GM21447 (cell line): ENCODE results near the gene CBX2.

Source experiments
- ATAC-seq: cut with Tn5 transposase; IDR thresholded peaks from one replicate; pipeline ENCODE4 v1.9.1; 2021; ENCODE audit not compliant: unreplicated experiment

CBX2 gene

GRCh38 chr17:79826204-79826680 lies 48.3 kb downstream of the CBX2 start:
- no peak for ATAC-seq

GRCh38 chr17:79826841-79827578 lies 49.1 kb downstream of the CBX2 start:
- ATAC-seq: no peak

DNA sequence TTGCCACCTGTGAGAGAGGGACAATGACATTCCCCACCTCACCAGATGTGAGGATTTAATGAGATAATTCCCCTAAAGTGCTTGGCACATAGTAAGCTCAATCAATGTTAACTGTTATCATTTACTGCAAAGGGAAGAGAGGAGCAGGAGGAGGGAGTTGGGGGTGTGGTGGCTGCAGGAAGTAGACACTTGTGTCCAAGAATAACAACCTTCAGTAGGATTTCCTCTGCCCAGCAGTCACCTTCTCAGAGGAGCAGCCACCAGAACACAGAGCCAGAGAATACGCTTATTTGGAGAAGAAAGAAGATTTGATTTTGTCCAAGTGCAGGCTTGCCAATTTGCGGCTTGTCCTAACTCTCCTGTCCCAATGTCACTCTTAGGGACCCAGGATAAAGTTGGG lies 51.1 kb downstream of the CBX2 start:
- ATAC-seq: no peak

DNA sequence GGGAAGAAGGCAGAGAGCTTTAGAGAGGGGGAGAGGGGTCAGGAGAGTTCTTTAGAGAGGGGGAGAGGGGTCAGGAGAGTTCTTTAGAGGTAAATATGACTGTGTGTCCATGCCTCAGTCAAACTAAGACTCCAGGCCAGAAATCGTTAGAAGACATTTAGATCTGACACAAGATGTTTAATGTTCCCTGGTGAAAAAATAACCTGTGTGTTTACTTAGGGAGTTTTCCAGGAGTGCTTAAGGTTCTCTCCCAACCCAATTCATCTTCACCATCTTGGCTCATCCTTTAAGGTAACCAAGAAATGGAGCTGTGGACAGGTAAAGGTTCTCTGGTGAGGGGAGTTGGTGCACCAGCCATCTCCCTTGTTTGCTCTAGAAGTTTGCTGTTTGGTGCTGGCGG lies 51.5 kb downstream of the CBX2 start:
- no peak for ATAC-seq

- ATAC-seq: no peak
Measured at GRCh38 chr17:79830303-79830702, 52.4 kb downstream of the CBX2 start.

GRCh38 chr17:79830763-79831264 lies 52.9 kb downstream of the CBX2 start:
- no peak for ATAC-seq

DNA sequence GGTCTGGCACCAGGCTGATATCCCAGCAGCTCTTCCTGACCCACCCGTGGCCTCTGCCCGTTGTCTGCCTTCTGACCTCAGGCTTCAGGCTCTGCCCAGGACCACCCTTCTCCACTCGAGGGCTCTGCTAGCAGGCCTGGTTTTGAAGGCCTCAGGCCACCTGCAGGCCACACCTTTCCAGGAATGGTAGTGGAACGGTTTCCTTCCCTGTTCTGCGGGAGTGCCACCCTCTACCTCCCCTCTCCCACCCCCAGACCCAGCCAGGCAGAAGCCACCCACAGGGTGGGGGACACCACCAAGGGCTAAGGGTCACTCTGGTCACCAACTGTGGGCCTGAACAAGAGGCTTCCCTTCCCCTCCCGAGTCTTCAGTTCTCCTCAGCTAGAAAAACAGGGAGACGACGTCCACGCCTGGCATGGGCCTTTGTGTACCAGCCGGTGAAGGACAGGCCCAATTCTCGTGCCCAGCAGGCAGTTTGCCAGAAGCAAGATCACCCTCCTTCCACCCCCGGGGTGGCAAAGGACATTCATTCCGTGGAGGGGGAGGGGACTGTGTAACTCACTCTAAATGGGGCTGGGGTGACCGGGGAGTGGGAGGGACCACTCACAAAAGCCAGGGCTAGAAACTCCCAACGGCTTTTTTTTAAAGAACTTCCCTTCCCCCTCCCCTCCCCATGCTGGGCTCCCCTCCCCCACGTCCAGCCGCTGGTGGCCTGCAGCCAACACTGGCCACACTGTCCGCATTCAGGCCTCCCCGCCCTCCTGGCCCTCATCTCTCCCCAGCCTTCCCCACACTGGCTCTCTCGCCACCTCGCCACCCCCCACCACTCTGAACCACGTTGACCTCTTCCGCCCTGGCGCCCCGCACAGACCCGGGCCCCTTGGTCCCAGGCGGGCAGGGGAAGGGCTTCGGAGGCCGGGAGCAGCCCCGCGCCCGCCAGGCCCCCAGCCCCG lies 53.6 kb downstream of the CBX2 start:
- ATAC-seq: no peak

DNA sequence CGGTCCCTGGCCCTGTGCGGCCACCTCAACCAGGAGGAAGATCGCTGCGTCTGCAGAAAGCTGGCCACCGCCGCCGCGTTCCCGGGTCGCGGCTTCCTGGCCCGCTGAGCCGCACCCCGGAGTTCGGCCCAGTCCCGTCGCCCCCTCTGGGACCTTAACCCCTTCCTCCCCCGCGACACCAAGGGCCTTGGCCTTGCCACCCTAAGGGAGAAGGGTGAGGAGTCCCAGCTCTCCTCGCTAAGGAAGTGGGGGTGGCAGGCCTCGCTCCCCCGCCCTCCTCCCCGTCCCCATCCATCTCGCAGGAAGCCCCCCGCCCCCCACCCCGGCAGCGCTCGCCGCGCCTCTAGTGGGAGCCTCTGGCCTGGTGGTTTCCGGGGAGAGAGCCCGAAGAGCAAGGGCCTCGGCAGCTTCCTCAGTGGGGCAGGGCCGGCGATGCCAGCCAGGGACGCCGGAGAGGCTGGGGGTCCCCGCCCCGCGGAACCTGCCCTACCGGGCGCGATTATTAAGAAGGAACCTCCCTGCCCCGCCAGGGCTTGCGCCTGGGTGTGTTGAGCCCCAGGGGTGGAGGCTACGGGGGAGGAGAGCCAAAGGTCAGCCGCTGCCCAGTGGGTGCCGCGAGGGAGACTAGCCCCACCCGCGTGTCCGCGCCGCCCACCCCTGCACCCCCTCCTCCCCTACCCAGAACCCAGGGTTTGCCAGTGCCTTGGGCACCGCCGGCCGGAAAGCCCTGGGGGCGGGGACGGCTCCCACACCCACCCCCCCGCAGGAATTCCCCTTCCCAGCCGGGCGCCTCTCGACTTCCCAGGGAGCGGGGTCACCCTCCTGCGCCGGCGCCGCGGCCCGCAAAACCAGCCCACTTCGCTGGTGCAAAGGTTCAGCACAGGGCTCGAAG lies 54.5 kb downstream of the CBX2 start:
- ATAC-seq: no peak

GRCh38 chr17:79833110-79833450 lies 55.1 kb downstream of the CBX2 start:
- ATAC-seq: no peak

DNA sequence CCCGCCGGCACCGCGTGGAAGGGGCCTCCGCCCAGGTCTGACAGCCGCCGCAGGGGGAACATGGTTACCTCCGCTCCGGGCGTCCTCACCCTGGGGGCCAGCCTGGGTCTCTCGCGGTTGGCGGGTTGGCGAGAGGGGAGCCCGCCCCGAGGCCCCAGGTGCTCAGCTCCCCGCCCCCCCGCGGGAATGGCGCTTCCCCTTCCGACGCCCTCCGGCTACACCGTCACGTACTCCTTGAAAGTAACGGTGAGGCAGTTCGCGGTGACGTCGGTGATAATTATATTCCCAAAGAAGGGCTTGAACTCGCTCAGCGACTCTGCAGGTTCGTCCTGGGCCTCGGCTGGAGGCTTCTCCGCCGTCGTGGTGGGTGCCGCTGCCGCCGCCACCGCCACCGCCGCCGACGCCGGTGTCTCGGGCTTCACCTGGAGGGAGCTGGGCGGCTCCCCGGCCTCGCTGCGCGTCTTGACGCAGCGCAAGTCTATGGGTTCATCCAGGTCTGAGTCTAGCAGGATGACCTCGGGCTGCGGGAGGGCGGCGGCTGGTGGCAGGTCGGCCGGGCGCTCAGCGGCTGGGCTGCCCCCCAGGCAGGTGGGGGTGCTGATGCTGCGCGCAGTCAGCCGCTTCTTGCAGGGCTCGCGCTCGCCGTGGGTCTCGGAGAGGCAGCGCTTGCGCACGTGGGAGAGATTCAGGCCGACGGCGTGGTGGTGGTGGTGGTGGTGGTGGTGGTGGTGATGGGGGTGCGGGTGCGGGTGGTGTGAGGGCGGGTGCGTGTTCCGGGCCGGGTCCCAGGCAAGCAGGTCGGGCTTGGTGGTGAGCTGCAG lies 56.0 kb downstream of the CBX2 start:
- no peak for ATAC-seq

DNA sequence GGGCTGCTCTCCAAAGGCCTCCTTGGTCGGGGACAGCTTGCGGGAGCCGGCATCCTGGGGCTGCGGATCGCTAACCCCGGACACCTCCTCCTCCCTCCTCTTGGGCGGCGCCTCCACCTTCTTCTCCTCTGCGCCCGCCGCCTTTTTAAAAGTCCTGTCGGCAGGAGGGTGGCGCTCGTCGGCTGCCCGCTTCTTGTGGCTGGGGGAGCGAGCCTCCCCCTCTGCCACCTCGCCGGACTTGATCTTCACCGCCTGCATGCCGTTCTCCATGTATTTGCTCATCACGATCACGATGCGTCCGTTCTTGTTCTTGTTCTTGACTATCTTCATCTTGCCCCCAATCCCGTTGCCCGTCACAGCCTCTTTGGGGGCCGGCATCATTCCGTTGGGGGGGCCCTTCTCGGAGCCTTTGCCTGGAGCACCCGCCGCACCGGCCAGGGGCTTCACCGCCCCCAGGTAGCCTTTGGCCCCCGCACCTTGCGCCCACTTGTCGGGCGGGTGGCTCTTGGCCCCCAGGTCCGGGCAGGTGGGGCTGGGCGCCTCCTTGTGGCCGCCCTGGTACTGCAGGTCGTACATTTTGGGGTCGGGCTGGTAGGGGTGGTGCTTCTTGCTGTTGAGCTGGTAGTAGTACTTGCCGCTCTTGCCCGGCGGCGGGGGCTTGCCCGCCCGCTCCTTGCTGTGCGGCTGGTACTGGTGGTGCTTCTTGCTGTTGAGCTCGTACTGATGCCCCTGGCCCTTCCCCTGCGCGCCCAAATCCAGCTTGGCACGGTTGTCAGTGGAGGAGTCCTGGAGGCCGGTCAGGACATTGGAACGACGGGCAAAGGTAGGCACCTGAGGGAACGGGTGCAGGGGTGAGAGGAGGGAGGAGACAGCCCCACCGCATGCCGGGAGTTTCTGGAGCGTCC lies 56.9 kb downstream of the CBX2 start:
- no peak for ATAC-seq

GRCh38 chr17:79835470-79835899 lies 57.5 kb downstream of the CBX2 start:
- ATAC-seq: no peak

DNA sequence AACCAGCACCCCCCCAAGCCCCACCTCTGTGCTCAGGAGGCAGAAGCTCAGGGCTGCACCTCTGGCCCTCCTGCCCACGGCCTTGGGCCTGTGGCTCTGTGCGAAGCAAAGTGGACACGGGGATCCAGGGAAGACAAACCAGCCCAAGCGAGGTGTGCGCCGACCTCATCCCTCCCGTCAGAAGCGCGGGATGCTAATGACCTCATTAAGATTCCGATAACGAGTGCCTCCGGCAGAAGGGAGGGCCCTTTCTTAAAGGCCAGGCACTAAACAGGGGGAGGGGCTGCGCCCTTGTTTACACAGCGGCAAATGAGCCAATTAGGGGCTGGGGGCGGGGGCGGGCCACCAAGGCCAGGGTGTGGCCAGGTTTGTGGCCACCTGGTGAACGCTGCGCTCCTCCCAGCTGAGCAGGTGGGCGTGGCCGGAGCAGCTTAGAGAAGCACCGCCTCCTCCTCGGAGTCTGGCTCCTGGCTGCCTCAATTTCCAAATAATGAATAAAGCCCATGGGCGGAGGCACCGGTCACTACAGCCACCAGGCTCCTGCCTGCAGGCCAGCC lies 58.1 kb downstream of the CBX2 start:
- ATAC-seq: no peak

DNA sequence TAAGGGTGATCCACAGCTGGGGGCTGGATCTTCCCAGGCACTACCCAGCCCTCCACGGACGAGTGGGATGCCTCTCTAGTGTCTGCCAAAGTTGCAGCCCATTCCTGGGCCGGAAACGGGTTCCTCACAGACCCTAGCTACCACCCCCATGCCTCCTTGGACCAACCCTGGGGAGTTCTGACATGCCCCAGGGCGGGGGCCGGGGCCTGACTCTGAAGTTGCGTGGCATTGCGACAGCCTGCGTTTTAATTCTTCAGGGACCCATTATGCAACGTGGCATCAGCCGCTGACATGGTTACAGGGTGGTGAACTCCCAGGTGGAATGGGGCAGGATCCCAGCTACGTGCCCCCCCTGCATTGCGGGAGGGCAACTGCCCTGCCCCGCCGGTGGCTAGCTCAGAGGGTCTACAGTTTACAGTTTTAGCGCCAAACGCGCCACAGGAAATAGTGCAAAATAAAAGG lies 58.6 kb downstream of the CBX2 start:
- ATAC-seq: no peak

DNA sequence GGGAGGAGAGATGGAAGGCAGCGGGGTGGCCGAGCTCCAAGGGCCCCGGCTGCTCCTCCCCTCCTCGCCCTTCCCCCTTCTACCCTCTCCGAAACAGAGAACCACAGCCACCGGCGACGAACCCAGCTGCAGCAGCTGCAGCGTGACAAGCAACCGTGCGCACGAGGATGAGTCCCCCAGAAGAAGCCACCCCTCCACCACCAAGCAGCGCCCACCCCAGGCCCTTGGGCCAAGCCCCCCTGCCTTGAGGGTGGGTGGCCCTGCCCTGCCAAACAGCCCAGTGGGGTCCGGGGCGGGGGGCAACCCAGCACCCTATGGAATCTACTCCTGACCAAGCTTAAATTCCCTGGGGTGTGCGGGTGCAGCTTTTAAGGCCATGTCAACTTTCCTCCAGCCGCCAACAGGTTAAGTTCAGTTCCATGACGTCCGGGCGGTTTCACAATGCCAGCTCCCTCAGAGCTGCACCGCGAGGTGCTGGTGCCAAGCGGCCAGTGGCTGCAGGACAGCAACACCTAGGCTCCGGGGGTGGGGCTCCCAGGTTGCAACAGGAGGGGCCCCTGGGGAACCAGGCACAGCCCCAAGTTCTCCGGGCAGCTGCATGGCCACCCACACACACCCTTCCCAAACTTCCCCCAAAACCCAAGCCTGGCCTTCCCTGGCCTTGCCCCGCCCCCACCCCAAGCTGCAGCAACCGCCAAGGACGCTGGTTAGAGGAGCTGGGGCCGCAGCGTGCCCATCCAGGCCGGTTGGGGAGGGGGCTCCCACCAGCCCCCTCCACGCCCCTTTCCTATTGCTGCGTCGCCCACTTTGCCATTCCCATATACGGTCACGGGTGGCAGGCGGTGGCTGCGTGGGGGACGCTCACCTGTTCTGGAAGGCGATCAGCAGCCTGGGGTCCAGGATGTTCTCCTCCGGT lies 59.3 kb downstream of the CBX2 start:
- peak; percentile 37 for ATAC-seq
